Fibroblast of skin of back (primary cell): ENCODE measurements around the gene AKIRIN2. TPM values are rescaled to one million over a fixed set of nuclear protein-coding genes. Genes with fewer than 3 reads are reported as not detected.

ENCODE experiments used
- DNase-seq: peaks from one replicate; pipeline ENCODE4 v3.0.0-alpha.2; 2013
- polyA plus RNA-seq, 2 experiments: library from polyadenylated mRNA; unstranded; fragments of 120-200 nt; gene quantifications; one replicate each; pipeline ENCODE4 v1.2.1, GENCODE V29; 2013; ENCODE audit not compliant: insufficient read length in 2 of 2

The AKIRIN2 gene
- 62.9 TPM for polyA plus RNA-seq (2013, experiment 1 of 2; ENCODE audit: insufficient read length)
- polyA plus RNA-seq (2013, experiment 2 of 2; ENCODE audit: insufficient read length) = 37.9 TPM

DNA sequence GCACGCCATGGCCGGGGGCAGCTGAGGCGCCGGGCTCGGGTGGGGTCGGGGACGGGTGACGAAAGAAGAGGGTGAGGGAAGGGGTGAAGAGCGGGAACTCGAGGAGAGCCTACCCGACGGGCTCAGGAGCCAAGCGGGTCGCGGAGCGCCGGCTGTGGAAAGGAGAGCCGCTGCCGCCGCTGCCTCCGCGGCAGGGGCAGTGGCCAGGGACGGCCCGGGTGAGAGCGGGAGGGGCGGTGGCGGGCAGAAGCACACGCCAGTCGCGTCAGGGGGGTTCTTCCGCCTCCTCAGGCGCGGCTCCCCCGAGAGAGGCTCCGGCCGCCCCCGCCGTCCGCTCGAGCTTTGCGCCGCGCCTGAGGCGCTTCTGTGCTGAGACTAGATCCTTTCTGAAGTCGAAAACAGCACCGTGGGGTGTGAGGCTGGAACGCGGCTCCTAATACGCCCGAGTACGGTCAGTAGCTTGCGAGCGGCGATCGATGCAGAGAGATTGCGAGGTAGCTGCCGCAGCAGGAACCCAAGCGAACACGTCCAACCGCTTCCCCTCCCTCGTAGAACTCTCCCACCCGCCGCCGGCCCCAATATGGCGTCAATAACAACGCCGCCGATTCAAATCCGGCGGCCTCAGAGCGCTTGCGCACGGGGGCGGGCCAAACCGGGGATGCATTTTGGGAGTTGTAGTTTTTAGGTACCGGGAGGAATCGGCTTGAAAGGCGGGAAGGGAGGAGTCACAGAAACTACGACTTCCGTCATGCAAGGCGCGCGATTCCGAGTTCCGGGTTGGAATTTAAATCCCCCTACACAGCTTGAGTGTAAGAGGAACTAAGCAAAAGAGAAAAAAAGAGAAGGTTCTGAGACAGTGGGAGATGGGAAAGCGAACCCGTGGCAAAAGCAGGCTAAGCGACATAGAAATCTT is at the start of gene AKIRIN2:
Gene AKIRIN2, minus strand, starts transcription at position 558 of the 913 bp plus-strand sequence. Its CDS starts 549 bp downstream, at position 9.
- DNase-seq = peak; percentile 99

DNA sequence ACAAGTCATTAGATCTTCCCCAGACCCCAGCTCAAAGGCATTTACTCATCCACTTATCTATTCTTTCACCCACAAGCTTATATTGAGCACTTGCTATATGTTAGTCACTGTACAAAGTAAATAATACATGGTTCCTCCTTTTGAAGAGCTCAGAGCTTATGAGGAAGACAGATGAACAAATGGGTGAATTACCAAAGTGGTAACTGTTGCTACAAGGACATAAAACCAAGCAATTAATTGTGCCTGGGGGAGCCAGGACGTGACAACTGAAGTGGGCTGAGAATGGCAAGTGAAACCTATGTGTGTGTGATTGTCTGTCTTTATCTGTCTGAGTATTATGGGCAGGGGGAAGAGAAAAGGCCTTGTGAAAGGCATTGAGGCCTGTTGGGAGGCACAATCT is 45.6 kb upstream of the AKIRIN2 start:
- no peak for DNase-seq

DNA sequence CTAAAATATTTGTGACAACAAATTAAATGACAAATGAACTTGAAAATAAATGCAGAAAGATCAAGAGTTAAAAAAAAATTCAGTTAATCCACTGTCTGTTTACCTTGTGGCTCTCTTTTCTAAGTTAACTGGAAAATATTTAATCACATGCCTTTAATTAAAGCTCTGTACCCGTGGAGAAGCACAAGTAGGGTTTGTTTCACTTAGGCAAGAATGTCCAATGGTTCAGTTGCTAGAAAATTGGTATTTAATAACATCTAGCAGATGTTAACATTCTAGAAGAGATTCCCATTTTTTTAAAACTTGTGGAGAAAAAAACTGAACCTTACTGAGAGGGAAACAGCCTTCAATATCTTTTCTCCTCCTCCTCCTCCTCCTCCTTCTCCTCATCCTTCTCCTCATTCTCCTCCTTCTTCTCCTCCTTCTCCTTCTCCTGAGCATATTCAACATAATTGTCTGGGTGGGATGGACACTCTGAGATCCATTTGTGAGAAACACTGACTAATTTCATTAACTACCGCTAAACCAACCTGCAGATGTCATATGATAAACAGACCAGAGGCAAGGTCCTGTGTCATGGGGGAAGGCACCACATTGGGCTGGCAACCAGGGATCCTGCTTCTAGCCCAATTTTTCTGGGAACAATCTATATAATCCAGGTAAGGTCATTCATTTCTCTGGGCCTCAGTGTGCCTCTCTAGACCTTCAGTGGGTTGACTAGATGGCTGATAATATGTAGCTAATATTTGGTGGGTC is 44.1 kb upstream of the AKIRIN2 start:
- DNase-seq = no peak

DNA sequence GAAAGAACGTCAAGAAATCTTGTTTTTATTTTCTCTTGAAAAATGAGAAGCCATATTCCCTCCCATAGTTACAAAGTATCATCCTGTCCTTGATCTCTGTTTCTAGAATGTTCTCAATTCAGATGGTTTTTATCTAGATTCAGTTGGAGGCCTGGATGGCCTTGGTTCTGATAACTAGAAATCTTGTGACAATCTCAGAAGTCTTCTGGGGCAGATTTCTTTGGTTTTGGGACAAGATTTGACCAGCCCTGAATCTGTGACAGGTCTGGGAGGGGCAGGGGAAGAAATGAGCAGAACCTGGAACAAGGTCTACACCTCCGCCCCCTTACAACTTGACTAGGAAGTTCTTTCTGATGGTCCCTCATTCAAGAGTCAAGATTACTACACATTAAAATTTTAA is 41.4 kb upstream of the AKIRIN2 start:
- no peak for DNase-seq

DNA sequence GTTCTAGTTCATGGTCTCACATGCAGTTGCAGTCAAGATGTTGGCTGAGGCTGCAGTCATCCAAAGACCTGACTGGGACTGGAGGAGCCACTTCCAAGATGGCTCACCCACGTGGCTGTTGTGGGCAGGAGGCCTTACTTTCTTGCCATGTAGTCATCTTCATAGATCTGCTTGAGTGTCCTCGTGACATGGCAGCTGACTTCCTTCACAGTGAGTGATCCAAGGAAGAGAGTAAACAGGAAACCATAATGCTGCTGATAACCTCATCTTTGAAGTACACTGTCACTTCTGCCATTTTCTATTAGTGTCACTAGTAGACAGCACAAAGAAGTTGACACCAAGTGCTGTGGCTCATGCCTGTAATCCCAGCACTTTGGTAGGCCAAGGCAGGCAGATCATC is 40.1 kb upstream of the AKIRIN2 start:
- no peak for DNase-seq

DNA sequence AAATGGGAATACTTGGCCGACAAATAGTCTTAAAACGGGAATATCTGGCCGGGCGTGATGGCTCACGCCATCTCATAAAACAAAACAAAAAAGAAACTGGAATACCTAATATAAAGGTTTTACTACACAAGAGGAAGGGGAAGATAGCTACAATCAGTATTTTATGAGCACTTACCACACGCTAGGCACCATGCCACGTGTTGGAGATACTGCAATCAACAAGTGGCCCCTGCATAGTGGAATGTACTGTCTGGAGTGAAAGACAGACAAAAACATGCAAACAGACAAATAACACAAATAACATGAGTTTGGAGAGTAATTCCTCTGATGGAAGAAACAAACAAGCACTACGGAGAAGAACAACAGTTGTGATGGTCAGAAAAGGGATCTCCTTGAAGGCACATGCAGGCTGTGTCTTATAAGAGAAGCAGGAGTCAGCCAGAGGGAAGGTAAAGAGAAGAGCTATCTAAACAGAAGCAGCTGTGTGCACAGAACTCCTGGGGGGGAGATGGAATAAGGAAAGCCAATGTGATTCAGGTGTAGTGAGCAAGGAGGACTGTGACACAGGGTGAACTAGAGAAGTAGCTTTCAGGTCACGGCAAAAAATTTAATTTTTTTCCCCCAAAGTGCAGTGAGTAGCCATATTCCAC is 39.1 kb upstream of the AKIRIN2 start:
- no peak for DNase-seq

DNA sequence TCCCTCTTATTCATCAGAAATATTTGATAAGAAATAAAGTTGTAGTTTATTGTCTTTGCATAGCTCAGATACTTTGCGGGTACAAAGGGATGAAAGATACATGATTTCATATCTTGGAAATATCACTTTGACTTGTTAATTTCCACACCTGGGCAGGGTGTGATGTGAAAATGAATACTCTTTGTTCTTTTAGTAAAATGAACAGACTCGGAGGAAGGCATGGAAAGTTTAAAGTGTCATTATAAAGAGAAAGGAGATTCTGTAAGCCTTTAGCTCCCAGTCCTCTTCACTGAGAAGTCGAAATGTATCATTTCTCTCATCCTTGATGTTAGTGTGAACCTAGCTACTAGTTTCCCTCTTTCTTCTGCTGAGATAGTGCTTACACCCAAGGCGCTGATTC is 36.7 kb upstream of the AKIRIN2 start:
- no peak for DNase-seq

DNA sequence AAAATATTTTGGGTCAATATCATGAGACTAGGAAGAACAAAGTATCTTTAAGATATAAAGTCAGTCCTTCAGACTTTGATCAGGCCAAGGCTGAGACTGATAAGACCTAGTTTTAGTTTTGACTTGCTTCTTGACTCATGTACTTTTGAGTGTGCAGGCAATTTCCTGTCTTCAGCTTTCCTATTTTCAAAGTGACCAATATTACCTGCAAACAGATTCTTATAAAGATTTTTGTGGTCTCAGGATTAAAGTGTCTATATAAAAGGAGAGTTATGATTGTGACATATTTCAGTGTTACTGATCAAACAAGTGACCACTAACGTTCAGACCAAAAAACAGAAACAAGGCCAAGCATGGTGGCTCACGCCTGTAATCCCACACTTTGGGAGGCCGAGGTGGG is 36.0 kb upstream of the AKIRIN2 start:
- DNase-seq = no peak

DNA sequence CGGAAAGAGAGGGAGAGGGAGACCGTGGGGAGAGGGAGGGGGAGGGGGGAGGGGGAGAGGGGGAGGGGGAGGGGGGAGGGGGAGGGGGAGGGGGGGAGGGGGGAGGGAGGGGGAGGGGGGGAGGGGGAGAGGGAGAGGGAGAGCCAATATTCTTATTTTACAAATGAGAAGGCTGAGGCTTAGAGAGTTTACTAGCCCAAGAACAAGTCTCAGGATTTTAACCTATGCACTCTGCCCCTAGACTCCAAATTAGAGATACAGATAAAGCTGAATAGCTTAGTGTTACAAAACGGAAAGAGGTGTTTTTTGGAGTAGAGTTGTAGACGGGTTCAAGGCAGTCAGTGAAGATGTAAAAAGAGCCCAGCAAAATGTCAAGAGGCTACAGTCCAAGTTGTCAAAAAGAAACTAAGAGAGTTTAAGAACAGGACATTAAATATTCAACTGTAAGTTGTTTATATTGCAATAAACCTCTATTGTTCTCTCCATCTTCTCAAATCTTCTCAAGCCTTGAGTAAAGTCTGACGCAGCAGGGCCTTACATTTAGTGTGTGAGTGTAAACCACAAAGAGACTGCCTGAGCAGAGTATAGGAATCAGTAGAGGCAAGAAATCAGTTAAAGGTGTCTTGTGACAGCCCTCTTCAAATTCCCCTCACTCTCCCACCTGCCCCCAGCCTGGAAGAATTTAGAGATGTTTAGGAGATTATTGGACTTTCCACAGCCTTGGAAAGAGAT is 34.9 kb upstream of the AKIRIN2 start:
- DNase-seq = no peak

DNA sequence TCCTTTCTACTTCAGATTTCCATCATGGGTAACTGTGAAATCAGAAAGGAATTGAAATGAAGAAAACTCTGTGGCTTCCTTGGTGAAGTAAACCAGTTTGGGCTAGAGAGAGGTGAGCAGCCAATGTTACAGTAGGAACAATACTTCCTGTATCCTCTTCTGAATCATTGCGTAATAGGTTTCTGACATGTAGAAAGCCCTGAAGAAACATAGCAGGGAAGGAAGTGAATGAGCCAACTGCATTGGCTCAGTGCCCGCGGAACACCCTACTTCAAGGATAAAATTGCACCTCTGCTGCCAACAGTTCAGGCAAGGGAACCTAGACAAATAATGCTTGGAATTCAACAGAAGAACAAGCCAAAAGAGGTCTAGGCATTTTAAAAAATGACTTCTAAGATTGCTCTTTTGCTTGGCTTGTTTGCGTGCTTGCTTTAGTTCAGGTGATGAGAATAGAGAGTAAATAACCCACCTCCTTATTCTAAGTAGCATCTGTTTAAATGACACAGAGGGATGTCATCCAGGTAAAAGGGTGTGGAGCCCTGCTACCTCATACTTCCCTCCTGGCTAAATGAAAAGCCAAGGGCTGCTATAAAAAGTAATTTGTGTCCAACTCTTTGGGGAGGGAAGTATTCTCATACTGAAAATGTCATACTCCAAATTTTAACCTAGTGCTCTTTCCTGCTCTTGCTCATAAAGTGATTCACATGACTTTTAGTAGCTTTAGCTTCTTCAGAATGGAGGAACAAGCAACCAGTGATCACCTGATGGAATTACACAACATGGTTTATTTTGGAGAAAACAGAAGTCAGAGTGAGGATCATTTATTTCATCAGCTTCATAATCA is 30.0 kb upstream of the AKIRIN2 start:
- peak; percentile 76 for DNase-seq

DNA sequence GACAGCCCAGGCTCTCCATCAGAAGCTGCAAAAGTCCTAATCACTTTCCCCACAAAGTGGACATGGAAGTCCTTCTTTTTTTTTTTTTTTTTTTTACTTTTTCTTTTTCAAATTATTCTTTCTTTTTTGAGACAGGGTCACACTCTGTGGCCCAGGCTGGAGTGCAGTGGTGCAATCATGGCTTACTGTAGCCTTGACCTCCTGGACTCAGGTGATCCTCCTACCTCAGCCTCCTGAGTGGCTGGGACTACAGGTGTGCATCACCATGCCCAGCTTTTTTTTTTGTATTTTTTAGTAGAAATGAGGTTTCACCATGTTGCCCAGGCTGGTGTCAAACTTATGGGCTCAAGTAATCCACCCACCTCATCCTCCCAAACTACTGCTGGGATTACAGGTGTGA is 29.0 kb upstream of the AKIRIN2 start:
- DNase-seq = no peak

DNA sequence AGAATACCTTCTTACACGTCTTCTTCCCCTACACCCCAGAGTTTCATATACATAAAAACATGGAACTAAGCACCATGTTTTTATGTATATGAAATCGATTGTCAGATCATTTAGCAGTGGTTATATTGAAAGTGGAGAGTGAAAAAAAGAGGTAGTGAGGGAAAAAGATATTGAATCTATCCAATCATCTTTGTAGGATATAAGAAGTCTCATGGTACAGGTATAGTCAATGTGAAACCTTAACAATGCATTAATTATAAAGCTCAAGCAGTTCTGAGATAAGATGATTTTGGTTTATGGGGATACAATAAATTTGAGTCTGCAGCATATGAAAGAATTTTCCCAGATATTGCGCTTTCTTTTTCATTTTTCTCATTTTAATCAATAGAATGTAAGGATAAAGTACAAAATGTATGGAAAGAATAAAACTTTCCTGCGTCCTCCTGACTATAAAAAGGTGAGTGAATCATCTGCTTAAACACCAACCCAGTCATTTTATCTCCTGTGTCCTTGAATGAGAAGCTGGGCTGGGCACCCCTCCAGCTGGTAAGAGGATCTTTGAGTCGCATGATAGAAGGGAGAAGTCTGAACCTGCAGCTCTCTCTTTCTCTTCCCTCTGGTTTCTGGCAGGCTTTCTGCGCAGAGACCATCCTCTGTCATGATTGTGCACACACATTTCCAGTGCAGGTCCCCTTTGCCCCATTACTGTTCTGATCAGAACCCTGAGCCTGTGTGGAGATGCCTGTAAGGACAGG is 28.1 kb upstream of the AKIRIN2 start:
- DNase-seq = no peak

DNA sequence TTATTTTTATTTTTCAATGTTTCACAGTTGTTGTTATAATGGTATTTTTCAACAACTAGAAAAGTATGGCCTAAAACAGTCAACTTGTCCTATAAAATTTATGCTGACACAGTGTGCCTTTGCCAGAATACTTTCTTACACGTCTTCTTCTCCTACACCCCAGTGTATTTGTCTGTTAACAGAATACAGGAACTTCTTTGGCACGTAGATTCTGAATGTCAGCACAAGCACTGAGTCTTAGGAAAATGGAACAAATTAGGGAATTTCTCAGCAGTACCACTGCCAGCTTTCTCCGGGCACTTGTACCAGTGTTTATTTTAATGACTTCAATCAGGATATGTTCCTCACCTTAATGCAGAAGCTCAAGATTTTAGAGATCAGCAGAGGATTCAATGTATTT is 26.7 kb upstream of the AKIRIN2 start:
- no peak for DNase-seq

DNA sequence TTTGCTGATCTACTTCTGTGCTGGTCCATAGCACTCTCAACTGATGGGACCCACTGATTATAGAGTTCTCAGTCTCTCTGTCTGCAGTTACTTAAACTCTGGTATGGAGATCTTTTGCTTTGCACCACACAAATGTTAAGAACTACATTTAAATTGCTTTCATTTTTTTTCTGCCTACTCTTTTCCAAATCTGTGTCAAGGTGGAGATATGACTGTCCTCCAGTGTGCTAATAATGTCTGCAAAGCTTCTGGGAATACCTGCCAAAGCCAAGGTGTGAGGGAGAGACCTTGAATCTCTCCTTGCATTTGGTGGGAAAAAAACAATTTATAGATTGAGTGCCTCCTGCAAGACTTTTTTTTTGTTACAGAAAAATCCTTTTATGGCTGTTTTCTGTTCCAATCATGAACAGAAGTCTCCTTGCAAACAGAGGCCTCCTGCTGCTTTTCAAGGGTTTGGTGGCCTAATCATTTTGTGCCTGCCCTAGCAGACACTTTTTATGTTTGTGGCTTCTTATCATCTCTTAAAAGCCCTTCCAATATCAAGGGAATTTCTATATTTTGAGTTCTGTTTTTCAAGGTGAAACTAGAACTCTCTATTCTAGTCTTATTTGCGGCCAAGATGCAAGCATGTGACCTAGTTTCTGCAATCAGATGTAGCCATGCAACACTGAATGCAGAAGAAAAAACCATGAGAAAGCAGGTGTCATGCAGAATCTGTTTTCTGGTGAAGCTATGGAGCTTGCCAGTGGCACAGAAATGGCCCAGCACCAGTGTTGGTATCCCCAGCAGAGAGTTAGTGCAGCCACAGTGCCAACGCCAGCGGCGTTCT is 23.2 kb upstream of the AKIRIN2 start:
- no peak for DNase-seq

DNA sequence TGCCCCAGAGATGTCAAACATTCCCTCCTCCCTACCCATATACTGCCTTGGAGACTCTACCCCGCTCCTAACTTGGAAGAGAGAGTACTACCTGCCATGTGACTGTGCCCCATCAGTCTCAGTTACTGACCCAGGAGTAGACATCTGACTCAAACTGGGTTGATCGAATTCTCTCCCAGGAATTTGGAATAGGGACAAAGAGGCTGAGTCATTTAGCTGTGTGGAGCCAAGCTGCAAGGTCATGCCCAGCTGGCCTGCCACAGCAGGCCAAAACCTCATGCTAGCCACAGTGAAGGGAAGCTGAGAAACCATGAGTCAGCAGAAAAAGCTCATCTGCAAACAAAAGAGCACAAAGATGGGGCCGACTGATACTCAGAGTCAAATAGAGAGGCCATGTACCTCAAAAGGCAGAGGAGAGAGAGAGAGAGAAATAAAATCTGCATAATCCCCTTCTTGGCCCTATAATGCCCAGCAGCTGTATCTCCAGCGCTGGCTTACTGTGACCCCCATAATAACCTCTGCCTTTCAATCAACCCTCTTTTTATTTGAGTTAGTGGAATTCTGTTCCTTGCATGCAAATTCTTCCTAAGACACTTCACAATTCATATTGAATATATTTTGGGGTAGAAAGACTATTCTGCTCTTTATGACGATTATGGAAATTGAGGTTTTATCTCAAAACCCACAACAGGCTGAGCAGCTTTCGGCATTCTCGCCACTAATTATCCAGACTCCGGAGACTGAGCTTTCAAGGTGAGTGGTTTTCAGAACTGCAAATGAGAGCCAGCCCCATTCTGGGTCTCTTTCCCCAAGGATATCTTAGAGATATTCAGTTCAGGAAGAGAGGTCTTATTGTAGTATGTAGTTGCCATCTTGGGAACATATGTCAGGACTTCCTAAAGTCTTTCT is 21.4 kb upstream of the AKIRIN2 start:
- DNase-seq = peak; percentile 95

DNA sequence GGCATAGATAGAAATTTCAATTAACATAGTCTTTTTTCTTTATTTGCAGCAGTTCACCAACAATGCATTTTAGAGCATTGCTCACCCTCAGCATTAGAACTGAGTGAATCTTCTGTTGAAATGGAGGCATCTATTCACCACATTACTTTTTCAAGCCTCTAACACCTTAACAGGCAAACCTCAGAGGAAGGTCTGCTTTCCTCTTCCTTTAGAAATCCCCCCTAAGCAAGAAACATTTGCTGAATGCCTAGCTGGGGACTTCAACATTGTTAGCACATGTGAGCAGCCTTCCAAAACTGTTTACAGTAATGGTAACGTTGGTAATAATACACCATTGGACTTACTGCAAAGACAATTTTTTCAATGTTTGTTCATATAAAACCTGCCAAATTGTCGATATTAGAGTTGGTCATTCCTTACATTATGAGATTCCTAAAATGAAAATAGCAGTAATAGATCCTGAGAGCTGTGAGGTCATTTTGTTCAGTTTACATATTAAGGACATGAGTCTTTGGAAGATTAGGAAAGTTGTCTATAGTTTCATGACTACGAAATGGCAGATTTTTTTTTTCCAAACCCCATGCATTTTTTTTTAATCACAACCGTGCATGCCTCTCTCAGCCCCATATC is 20.6 kb upstream of the AKIRIN2 start:
- no peak for DNase-seq

DNA sequence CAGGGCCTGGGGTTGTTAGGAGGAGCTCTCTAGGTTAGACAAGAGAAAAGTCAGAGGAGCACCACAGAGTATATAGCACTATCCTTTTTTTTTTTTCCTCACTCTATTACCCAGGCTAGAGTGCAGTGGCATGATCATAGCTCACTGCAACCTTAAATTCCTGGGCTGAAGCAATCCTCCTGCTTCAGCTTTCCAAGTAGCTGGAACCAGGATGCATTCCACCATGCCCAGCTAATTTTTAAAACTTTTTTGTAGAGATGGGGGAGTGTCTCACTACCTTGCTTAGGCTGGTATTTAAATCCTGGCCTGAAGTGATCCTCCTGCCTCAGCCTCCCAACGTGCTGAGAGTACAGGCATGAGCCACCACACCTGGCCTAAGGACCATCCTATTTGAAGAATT is 19.3 kb upstream of the AKIRIN2 start:
- DNase-seq = no peak
